Ovary (tissue), 3 donors: ENCODE measurements around the gene CHST9.

Experiments used
- POLR2A ChIP-seq: fragments of 450-650 bp; IDR thresholded peaks from one replicate; pipeline ENCODE4 v1.6.1; 2017; ENCODE audit warnings: antibody characterized with exemption, mild to moderate bottlenecking, moderate library complexity
- TF ChIP-seq, protein P1 (sequence below), 3 donors: fragments of 450-650 bp in 2 of 3; fragments of 200-600 bp in 1 of 3; IDR thresholded peaks; one replicate each; pipeline versions ENCODE4 v1.5.1 to v1.8.0; 2016 to 2022; ENCODE audit warnings: antibody characterized with exemption in 3 of 3, mild to moderate bottlenecking in 1 of 3
- donor health status: DM: no; HTN: no; CAD: no.

DNA sequence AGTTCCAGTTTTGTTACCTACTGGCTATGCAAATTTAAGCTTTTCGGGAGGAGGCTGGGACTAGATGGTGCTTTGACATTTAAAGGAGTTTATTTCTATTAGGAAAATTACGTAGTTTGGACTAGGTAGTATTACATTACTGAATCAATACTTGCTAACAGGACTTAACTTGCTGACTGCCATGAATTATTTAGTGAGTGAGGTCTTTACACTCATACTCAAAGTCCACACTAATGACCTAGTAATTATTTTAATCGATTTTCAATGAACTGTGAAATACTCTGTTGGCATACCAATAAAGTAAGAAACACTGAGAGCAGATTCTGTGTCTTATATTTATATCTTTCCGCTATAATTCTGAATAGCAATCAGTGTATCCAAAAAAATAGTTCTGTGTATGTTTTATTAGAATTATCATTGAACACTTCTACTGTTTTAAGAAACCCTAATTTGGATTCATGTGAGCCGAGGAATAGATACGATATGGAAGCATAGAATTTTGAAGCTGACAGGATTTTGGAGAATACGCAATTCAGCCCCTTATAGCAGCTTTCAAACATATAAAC, 55.0 kb downstream of the CHST9 start:
- TF ChIP-seq, protein P1, sequence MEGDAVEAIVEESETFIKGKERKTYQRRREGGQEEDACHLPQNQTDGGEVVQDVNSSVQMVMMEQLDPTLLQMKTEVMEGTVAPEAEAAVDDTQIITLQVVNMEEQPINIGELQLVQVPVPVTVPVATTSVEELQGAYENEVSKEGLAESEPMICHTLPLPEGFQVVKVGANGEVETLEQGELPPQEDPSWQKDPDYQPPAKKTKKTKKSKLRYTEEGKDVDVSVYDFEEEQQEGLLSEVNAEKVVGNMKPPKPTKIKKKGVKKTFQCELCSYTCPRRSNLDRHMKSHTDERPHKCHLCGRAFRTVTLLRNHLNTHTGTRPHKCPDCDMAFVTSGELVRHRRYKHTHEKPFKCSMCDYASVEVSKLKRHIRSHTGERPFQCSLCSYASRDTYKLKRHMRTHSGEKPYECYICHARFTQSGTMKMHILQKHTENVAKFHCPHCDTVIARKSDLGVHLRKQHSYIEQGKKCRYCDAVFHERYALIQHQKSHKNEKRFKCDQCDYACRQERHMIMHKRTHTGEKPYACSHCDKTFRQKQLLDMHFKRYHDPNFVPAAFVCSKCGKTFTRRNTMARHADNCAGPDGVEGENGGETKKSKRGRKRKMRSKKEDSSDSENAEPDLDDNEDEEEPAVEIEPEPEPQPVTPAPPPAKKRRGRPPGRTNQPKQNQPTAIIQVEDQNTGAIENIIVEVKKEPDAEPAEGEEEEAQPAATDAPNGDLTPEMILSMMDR (IDR thresholded peaks at IDR 0.05) = no peak
- no peak for TF ChIP-seq POLR2A
